SW480 (cell line): ENCODE results near the gene MPV17L2.

ENCODE experiments used
- DNase-seq: peaks from one replicate; pipeline ENCODE4 v3.0.0-alpha.2; 2016; ENCODE audit warnings: low spot score

The MPV17L2 gene

GRCh38 chr19:18160971-18161635, 31.9 kb upstream of the MPV17L2 start:
- peak; percentile 51 for DNase-seq

GRCh38 chr19:18161636-18162002, 31.4 kb upstream of the MPV17L2 start:
- DNase-seq = no peak

DNA sequence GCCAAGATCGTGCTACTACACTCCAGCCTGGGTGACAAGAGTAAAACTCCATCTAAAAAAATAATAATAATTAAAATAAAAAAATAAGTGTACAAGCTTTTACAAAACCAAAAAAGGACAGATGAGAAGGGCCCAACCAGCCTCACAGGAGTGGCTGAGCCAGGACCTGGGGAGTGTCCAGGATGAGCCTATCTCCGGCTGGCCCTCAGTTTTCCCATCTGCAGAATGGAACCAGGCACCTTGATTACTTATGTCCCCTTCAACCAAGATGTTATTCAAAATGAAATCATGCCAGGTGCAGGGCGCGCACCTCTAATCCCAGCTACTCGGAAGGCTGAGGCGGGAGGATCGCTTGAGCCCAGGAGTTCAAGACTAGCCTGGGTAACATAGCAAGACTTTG, 28.9 kb upstream of the MPV17L2 start:
- DNase-seq = no peak

GRCh38 chr19:18165794-18166544, 27.0 kb upstream of the MPV17L2 start:
- DNase-seq = no peak

DNA sequence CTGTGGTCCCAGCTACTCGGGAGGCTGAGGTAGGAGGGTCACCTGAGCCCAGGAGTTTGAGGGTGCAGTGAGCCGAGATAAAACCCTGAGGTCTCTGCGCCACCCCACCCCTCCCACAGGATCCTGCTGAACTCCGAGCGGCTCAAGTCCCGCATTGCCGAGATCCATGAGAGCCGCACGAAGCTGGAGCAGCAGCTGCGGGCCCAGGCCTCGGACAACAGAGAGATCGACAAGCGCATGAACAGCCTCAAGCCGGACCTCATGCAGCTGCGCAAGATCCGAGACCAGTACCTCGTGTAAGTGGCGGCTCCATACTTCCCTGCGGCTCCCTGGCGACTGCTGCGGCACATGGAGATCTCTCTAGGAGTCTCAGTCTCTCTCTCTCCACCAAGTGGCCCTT, 26.0 kb upstream of the MPV17L2 start:
- no peak for DNase-seq

GRCh38 chr19:18167975-18168645, 24.9 kb upstream of the MPV17L2 start:
- peak; percentile 35 for DNase-seq

DNA sequence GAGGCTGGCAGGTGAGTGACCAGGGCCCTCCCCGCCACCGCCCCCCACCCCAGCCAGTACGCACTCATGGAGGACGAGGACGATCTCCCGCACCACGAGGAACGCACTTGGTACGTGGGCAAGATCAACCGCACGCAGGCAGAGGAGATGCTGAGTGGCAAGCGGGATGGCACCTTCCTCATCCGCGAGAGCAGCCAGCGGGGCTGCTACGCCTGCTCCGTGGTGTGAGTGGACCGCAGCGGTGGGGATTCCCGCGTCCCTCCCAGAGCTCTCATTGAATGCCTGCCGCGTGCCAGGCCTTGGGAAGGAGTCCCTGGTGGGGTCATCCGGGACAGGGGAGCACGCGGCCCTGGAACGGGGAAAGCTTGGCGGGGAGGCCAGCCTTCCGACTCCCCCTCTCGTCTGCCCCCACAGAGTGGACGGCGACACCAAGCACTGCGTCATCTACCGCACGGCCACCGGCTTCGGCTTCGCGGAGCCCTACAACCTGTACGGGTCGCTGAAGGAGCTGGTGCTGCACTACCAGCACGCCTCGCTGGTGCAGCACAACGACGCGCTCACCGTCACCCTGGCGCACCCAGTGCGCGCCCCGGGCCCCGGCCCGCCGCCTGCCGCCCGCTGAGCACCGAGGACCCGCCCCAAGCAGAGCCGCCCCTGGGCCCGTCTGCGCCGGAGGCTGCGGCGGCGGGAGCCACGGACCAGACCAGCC, 24.2 kb upstream of the MPV17L2 start:
- DNase-seq = no peak

- DNase-seq = no peak
Measured at GRCh38 chr19:18170714-18171255, 22.2 kb upstream of the MPV17L2 start.

GRCh38 chr19:18171605-18172327, 21.3 kb upstream of the MPV17L2 start:
- DNase-seq = no peak

DNA sequence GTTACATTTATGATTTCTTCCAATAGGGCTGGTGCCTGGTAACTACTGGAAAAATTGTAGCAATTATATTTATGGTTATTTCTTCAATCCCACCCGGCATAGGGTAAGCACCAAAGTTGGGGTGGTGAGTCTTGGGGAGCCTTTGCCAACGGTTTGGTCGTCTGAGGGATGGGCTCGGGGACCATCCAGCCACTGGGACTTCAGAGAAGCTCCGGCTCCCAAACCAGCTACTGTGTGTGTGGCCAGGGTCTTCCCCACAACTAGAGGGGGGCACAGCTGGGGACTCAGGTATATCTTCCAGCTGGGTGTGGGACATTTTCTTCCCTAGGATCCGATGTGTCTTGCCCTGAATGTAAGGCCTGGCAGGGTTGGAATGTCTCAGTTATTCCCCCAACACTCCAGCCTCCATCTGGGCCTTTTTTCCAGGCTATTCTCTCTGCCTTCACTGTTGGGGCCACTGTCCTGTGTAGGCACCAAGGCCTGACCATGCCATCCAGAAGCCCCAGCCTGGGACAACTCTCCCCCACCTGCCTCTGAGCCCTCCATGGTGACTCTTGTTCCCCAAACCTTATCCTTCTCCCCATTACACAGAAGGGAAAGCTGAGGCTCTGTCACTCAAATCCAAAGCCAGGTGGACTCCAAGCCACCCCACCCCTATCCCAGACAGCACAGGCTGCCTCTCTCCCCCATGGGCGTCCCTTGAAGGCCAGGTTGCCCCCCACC, 20.5 kb upstream of the MPV17L2 start:
- no peak for DNase-seq

- DNase-seq = no peak
Measured at GRCh38 chr19:18173054-18173571, 19.9 kb upstream of the MPV17L2 start.

DNA sequence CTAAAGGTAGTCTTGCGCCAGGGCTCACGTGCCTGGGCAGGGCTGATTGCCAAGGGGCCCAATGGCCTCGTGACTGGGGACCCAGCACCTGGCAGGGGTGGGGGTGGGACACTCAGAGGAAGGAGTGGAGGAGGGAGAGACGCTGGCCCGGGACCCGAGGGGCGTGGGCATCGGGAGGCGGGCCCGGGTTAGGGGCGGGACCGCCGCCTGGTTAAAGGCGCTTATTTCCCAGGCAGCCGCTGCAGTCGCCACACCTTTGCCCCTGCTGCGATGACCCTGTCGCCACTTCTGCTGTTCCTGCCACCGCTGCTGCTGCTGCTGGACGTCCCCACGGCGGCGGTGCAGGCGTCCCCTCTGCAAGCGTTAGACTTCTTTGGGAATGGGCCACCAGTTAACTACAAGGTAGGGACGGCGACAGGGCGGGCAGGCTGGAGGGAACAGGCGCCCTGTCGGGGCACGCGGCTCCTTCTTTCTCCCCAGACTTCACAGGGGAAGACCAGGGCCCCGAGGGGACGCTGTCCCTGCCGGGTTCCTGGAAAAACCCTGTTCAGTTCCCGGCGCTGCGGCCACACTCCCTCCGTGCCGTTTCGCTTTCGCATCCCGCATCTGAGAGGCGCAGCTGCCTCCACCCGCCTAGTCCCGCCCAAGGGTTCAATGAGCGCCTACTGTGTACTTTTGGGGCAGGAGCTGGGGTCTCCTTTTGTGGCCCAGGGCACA, 19.3 kb upstream of the MPV17L2 start, which contains the start of gene IFI30:
Gene IFI30, plus strand, starts transcription at position 242 of the 717 bp plus-strand sequence. Its CDS starts 29 bp downstream, at position 271.
- DNase-seq = peak; percentile 87

DNA sequence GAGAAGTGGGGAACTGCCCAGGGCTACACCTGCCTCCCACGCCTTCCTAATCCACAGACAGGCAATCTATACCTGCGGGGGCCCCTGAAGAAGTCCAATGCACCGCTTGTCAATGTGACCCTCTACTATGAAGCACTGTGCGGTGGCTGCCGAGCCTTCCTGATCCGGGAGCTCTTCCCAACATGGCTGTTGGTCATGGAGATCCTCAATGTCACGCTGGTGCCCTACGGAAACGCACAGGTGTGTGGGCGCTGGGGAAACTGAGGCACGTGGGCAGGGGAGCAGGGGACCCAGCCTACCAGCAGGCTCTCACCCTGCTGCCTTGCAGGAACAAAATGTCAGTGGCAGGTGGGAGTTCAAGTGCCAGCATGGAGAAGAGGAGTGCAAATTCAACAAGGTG, 18.0 kb upstream of the MPV17L2 start:
- no peak for DNase-seq

GRCh38 chr19:18176367-18177310, 16.4 kb upstream of the MPV17L2 start:
- DNase-seq = no peak

DNA sequence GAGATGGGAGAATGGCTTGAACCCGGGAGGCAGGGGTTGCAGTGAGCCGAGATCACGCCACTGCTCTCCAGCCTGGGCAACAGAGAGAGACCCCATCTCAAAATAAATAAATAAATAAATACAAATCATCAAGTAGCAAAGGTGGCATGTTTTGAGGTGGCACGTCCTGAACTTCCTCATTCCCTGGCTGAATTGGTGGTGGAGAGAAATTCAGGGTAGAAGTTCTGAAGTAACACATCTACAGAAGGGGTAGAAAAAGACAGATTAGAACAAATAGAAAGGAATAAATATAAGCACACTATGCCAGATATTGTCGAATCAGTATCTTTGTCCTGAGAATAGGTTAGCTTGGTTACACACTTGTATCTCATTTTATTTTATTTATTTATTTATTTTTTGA, 13.1 kb upstream of the MPV17L2 start:
- no peak for DNase-seq

DNA sequence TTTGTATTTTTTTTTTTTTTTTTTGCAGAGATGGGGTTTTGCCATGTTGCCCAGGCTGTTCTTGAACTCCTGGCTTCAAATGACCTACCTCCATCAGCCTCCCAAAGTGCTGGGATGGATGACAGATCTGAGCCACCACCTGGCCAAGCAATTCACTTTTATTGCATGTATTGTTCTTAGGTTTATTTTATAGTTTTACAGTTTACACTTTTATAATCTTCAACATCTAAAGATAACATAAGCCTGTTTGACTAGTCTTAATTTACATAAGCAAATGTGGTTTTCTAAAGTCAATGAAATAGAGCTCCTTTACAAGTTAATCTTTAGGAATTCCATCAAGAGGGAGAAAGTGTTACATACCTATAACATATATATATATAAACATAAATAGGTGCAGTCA, 9.5 kb upstream of the MPV17L2 start:
- DNase-seq = no peak

DNA sequence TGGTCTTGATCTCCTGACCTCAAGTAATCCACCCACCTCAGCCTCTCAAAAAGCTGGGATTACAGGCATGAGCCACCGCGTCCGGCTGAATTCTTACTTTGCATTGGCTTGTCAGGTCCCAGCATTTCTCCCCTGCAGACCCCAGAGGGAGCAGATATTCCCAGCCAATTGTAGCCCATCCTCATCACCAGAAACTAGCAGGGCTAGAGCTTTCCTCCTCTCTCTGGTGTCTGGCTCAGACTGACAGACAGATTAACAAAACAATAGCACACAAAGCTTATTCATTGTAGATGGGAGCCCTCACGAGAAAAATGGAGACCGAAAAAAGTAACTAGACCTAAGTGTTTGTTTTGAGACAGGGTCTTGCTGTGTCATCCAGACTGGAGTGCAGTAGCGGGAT, 7.5 kb upstream of the MPV17L2 start:
- DNase-seq = no peak

DNA sequence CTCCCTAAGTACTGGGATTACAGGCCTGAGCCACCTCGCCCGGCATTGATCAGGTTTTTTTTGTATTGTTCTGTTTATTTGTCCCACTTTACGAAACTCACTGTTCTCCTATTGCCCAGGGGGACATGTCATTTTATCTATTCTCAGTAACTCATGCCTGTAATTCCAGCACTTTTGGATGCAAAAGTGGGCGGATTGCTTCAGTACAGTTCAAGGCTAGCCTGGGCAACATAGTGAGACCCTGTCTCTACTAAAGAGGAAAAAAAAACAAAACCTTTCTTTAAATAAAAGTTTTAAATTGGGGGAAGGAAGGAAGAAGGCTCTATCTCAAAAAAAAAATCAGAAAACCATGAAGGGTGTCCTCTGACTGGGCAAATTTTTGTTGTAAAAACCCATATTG, 2.7 kb upstream of the MPV17L2 start:
- DNase-seq = no peak

- no peak for DNase-seq
Measured at GRCh38 chr19:18191640-18192062, 1.4 kb upstream of the MPV17L2 start.
